HG03135 (cell line): ENCODE measurements around the gene MRTO4.
"Not testable (repeated sequence)": the region's sequence is repeated elsewhere in the genome, so short reads cannot be mapped to it uniquely, and the experiment has no call there.

Experiments used
- ATAC-seq: cut with Tn5 transposase; IDR thresholded peaks from one replicate; pipeline ENCODE4 v1.9.1; 2021; ENCODE audit warnings: mild to moderate bottlenecking, moderate library complexity; ENCODE audit not compliant: unreplicated experiment

MRTO4 gene

GRCh38 chr1:19222979-19223824, 28.4 kb upstream of the MRTO4 start:
- ATAC-seq: no peak

GRCh38 chr1:19229229-19229628, 22.4 kb upstream of the MRTO4 start:
- no peak for ATAC-seq

- no peak for ATAC-seq
Observed at GRCh38 chr1:19229828-19230325, 21.7 kb upstream of the MRTO4 start.

GRCh38 chr1:19231736-19232523, 19.7 kb upstream of the MRTO4 start:
- ATAC-seq: not testable (repeated sequence)

- ATAC-seq: no peak
Observed at GRCh38 chr1:19232524-19232846, 19.1 kb upstream of the MRTO4 start.

- no peak for ATAC-seq
Observed at GRCh38 chr1:19234224-19234623, 17.4 kb upstream of the MRTO4 start.

GRCh38 chr1:19239876-19240275, 11.7 kb upstream of the MRTO4 start:
- ATAC-seq: no peak

- ATAC-seq: no peak
Observed at GRCh38 chr1:19240673-19241538, 10.7 kb upstream of the MRTO4 start.

GRCh38 chr1:19250629-19251304, 838 bp upstream of the MRTO4 start:
- no peak for ATAC-seq

- ATAC-seq: no peak
Observed at GRCh38 chr1:19254416-19254815, 2.8 kb downstream of the MRTO4 start.

- no peak for ATAC-seq
Observed at GRCh38 chr1:19255288-19255687, 3.7 kb downstream of the MRTO4 start.

GRCh38 chr1:19256301-19256700, 4.7 kb downstream of the MRTO4 start:
- ATAC-seq: not testable (repeated sequence)

GRCh38 chr1:19257178-19257914, 5.7 kb downstream of the MRTO4 start:
- ATAC-seq: no peak

- no peak for ATAC-seq
Observed at GRCh38 chr1:19258353-19258752, 6.7 kb downstream of the MRTO4 start.

GRCh38 chr1:19260211-19261138, 8.9 kb downstream of the MRTO4 start:
- ATAC-seq: no peak

GRCh38 chr1:19262047-19262446, 10.4 kb downstream of the MRTO4 start:
- ATAC-seq: no peak

GRCh38 chr1:19262744-19263143, 11.1 kb downstream of the MRTO4 start:
- ATAC-seq: no peak

- ATAC-seq: no peak
Observed at GRCh38 chr1:19268445-19268844, 16.8 kb downstream of the MRTO4 start.
